ENCODE measurements around the gene FIGLA.

- TF ChIP-seq, protein P1, sequence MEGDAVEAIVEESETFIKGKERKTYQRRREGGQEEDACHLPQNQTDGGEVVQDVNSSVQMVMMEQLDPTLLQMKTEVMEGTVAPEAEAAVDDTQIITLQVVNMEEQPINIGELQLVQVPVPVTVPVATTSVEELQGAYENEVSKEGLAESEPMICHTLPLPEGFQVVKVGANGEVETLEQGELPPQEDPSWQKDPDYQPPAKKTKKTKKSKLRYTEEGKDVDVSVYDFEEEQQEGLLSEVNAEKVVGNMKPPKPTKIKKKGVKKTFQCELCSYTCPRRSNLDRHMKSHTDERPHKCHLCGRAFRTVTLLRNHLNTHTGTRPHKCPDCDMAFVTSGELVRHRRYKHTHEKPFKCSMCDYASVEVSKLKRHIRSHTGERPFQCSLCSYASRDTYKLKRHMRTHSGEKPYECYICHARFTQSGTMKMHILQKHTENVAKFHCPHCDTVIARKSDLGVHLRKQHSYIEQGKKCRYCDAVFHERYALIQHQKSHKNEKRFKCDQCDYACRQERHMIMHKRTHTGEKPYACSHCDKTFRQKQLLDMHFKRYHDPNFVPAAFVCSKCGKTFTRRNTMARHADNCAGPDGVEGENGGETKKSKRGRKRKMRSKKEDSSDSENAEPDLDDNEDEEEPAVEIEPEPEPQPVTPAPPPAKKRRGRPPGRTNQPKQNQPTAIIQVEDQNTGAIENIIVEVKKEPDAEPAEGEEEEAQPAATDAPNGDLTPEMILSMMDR (IDR thresholded peaks at IDR 0.05), result peak; percentile 44 to 71 (median 60)
- TF ChIP-seq POLR2A (IDR thresholded peaks at IDR 0.05), result no peak
Observed at GRCh38 chr2:70789304-70790135, 923 bp downstream of the FIGLA start.
